LNCAP (cell line): Measurements from ENCODE around the gene ARHGEF28.

Experiments used
- TF ChIP-seq, protein P1 (sequence below): fragments of 450-650 bp; IDR thresholded peaks from 2 replicates; pipeline ENCODE4 v1.5.1; 2017; ENCODE audit warnings: mild to moderate bottlenecking

The ARHGEF28 gene

DNA sequence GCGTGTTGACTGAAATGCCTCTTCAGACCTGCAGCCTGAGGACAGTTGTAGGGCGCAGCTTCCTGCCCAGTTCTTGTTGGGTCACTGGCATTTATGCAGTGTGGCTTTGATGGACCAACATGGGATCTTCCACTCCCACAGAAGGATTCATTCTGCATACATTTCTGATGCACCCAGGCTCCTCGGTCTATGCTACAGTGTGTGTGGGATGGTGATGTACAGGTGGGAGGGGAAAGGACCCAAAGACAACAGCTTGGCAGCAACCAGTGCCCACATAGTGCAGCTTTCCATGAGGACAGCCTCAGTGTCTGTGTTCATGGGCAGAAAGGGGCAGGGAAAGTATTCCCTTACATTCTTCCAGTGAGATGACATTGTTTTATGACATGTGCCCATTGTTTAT lies 237.9 kb downstream of the ARHGEF28 start:
- TF ChIP-seq, protein P1, sequence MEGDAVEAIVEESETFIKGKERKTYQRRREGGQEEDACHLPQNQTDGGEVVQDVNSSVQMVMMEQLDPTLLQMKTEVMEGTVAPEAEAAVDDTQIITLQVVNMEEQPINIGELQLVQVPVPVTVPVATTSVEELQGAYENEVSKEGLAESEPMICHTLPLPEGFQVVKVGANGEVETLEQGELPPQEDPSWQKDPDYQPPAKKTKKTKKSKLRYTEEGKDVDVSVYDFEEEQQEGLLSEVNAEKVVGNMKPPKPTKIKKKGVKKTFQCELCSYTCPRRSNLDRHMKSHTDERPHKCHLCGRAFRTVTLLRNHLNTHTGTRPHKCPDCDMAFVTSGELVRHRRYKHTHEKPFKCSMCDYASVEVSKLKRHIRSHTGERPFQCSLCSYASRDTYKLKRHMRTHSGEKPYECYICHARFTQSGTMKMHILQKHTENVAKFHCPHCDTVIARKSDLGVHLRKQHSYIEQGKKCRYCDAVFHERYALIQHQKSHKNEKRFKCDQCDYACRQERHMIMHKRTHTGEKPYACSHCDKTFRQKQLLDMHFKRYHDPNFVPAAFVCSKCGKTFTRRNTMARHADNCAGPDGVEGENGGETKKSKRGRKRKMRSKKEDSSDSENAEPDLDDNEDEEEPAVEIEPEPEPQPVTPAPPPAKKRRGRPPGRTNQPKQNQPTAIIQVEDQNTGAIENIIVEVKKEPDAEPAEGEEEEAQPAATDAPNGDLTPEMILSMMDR: no peak

DNA sequence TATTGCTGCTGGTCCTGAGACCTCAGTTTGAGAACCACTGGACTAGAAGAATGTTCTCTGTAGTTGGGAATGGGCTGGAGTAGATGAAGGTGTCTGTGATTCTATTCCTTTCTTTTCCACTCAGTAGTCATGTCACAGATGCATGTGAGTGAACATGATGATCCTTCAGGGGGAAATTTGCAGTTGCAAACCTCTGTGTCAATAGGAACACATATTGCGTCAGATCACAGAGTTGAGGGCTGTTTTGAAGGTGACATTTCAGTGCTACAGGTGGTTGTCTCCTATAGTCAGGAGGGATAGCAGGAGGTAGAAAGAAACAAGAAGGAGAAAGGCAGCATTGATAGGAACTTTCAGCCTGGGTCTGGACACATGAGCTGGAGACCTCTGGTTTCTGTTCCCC lies 239.3 kb downstream of the ARHGEF28 start:
- TF ChIP-seq, protein P1: no peak

DNA sequence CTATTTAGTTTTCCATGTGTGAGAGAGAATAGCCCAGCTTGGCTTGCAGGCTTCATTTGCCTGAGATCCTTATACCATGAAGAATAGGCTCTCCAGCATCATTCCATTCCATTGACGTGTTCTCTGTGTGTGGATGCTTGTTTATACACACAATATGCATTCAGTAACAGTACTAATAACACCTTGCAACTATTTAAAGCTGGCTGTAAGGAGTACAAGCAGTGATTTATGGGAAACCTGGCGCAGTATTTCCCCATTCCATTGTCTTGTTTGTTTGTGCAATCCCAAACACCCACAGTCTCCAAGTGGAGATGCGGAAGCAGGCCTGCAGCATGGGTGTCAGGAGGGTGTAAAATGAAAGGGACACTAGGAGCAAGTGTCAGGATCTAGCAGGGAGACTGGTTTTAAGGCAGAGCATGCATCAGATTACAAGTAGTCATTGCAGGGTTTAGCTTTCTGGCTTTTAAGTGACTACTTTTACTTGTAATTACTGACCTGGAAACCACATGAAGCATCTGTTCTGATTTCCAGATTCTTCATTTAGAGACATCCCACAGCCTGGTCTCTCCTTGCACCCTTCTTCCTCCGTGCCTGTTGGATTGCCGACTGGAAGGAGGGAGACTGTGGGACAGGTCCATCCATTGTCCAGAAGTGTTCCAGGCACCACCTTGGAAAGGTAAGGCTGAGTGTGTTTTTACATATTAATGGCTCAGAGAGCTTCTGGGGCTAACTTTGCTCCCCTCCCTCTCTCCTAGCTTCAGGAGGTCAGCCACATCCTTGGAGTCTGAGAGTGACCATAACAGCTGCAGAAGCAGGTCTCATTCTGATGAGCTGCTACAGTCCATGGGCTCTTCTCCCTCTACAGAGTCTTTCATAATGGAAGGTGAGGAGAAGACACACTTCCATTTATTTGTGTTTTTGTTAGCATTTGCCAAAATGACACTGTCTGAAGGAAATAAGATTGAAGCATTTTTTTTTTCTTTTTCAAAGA lies 241.6 kb downstream of the ARHGEF28 start:
- TF ChIP-seq, protein P1: no peak

DNA sequence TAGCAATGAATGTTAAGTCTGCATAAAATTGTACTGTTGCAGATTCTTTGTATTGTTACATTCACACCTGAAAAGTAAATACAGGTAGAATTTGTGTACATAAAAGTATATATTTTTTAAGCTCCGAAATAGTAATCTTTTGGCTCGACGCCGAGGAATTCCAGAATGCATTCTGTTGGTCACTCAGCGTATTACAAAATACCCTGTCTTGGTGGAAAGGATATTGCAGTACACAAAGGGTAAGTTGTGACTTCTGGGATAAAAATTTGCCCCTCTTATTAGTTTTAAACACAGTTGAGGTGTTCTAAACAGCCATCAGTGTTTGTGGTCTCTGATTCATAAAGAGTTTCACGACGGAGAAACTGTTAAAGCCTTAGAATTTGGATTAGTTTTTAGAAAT lies 257.6 kb downstream of the ARHGEF28 start:
- TF ChIP-seq, protein P1: no peak

DNA sequence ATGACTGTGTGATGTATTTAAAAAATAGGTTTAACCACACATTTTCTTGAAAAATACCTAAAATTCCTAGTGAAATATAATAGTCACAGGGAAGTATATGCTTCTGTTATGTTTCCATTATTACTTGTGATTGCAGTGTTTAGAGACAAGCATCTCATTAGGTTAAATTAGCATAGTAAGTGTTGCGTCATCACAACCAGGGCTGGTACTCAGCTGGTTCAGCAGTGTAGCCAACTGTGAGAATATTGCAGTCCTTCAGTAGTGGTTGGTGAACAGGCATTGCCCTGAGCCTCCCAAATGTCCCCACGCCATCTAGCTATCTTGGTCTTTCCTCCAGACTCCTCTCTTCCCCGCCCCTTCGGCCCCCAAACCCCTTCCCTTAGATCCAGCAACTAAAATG lies 261.7 kb downstream of the ARHGEF28 start:
- TF ChIP-seq, protein P1: no peak

DNA sequence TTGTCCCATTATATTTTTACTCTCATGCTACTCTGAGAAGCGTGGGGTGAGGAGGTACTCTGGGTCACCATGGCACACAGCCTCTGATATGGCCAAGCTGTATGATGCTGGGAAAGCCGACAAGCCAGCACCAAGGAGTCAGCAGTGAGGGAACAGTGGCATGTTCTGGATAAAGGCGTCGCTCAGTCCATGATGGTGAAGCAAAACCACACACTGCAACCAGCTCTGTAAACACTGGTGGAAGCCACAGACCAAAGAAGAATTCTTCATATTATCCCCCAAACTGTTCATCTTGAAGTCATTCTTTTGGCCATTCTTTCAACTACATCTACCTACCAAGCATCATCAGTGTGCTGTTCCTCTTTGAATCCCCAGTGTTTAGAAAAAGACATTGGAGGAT lies 264.6 kb downstream of the ARHGEF28 start:
- TF ChIP-seq, protein P1: no peak

DNA sequence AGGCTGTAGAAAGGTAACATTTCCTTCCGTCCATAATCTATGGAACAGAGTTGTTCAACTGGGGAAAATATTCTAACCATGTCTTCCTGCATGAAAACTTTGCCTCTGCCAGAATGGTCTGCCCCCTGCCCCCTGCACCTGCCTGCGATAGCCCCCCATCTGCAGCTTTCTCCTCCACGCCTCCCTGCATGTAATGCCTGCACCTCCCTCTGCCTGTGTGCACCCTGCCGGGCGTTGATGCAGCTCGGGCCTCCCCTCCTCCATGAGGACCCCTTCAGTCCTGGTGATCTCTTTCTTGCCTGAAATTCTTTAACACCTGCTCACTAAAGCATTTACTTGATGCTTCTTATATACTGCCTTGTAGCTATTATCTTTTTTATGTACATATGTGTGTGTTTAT lies 266.2 kb downstream of the ARHGEF28 start:
- TF ChIP-seq, protein P1: no peak
